ENCODE results near the gene MAP3K14.

GRCh38 chr17:45220079-45220478 is 96.7 kb downstream of the MAP3K14 start:
- TF ChIP-seq CTCF (IDR thresholded peaks at IDR 0.05; ENCODE audit: poor library complexity) = no peak
- no peak for TF ChIP-seq EZH2 (IDR thresholded peaks at IDR 0.05; ENCODE audit: borderline replicate concordance)
- no peak for TF ChIP-seq EZH2phosphoT487 (IDR thresholded peaks at IDR 0.05; ENCODE audit: low read depth, severe bottlenecking, unreplicated experiment)
